Endothelial cell (in vitro differentiated cells): Measurements from ENCODE around the gene LCN10. TPM values are rescaled to one million over a fixed set of nuclear protein-coding genes. Genes with fewer than 3 reads are reported as not detected.

ENCODE experiments used
- DNase-seq: peaks from one replicate; pipeline ENCODE4 v3.0.0; 2021; ENCODE audit warnings: low spot score
- H3K27ac Mint-ChIP-seq: one replicate; pipeline ENCODE4 v1.8.0; 2021; ENCODE audit warnings: mixed read lengths, inconsistent platforms; ENCODE audit not compliant: unreplicated experiment
- H3K27me3 Mint-ChIP-seq: one replicate; pipeline ENCODE4 v1.8.0; 2021; ENCODE audit warnings: mild to moderate bottlenecking, moderate library complexity, mixed read lengths, inconsistent platforms; ENCODE audit not compliant: unreplicated experiment
- H3K36me3 Mint-ChIP-seq: one replicate; pipeline ENCODE4 v1.8.0; 2021; ENCODE audit warnings: mild to moderate bottlenecking, low read depth, mixed read lengths, inconsistent platforms; ENCODE audit not compliant: unreplicated experiment
- H3K4me1 Mint-ChIP-seq: one replicate; pipeline ENCODE4 v1.8.0; 2021; ENCODE audit warnings: mild to moderate bottlenecking, mixed read lengths, inconsistent platforms; ENCODE audit not compliant: unreplicated experiment
- H3K4me3 Mint-ChIP-seq: one replicate; pipeline ENCODE4 v1.8.0; 2021; ENCODE audit warnings: mild to moderate bottlenecking, mixed read lengths, inconsistent platforms; ENCODE audit not compliant: unreplicated experiment
- H3K9me3 Mint-ChIP-seq: one replicate; pipeline ENCODE4 v1.8.0; 2021; ENCODE audit warnings: mixed read lengths, inconsistent platforms; ENCODE audit not compliant: unreplicated experiment
- total RNA-seq: library from RNA; stranded (reverse); fragmentation: NEBNext Ultra II Directional; extraction: Animal tissue kit (Norgen Biotek cat#: 25700); gene quantifications from one replicate; pipeline ENCODE4 v1.2.1, GENCODE V29; 2021; ENCODE audit not compliant: unreplicated experiment
- TF ChIP-seq, protein P1 (sequence below): fragments of 200-600 bp; sonication (generic); IDR thresholded peaks from one replicate; pipeline ENCODE4 v1.5.0; 2021; ENCODE audit warnings: antibody characterized with exemption; ENCODE audit not compliant: unreplicated experiment

Gene LCN10
- total RNA-seq, 1 donor from 2014 or later = not detected

DNA sequence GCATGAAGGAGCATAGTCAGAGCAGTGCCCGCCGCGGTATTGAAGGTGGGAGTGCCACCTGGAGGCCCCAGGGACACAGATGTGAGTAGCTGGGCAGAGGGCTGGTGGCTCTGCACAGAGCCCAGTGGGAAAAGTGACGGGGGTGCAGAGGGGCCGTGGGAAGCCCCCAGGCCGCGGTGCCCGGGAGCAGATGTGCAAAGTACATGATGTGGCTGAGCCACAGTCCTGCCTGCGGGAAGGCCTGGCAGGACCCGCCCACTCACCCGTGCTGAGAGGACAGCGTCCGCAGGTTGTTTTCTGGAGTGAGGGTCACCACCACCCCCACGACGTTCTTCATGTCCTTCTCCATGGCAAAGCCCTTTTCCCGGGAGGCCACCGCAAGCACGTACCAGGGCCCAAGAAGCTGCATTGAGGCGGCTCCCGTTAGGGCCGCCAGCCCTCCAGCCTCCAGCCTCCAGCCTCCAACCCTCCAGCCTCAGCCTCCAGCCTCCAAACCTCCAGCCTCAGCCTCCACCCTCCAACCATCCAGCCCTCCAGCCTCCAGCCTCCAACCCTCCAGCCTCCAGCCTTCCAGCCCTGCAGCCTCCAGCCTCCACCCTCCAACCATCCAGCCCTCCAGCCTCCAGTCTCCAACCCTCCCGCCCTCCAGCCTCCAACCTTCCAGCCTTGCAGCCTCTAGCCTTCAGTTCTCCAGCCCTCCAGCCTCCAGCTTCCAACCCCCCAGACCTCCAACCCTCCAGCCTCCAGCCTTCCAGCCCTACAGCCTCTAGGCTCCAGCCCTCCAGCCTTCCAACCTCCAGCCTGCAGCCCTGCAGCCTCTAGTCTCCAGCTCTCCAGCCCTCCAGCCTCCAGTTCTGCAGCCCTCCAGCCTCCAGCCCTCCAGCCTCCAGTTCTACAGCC, 4.7 kb upstream of the LCN10 start:
- TF ChIP-seq, protein P1, sequence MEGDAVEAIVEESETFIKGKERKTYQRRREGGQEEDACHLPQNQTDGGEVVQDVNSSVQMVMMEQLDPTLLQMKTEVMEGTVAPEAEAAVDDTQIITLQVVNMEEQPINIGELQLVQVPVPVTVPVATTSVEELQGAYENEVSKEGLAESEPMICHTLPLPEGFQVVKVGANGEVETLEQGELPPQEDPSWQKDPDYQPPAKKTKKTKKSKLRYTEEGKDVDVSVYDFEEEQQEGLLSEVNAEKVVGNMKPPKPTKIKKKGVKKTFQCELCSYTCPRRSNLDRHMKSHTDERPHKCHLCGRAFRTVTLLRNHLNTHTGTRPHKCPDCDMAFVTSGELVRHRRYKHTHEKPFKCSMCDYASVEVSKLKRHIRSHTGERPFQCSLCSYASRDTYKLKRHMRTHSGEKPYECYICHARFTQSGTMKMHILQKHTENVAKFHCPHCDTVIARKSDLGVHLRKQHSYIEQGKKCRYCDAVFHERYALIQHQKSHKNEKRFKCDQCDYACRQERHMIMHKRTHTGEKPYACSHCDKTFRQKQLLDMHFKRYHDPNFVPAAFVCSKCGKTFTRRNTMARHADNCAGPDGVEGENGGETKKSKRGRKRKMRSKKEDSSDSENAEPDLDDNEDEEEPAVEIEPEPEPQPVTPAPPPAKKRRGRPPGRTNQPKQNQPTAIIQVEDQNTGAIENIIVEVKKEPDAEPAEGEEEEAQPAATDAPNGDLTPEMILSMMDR = no peak
- Mint-ChIP-seq H3K36me3 (peaks cover 2% of the 10 kb centered on the region), H3K27me3 (peaks cover 5% of the 10 kb centered on the region), H3K4me1 (no peaks in the 10 kb centered on the region), H3K27ac (no peak overlapping the region), H3K9me3 (peaks cover 3% of the 10 kb centered on the region), H3K4me3 (no peak overlapping the region)
- no peak for DNase-seq

DNA sequence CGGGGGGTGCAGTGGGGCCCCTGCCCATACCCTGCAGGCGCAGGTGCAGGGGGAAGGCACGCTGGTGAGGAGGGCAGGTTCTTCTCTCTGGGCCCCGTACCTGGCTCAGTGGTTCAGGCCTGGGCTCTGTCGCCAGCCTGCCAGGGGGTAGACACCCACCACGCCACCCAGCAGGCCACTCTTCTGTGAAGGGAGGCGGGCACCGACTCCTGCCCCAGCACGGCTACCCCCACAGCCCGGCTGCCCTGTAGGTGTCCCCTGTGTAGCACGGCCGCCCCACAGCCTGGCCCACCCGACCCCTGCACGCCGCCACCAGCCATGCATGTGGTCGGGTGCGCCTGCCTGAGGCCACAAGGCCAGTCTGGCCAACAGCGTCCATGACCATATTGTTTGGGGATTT, 3.9 kb upstream of the LCN10 start:
- H3K27me3 Mint-ChIP-seq = peaks cover 5% of the 10 kb centered on the region

DNA sequence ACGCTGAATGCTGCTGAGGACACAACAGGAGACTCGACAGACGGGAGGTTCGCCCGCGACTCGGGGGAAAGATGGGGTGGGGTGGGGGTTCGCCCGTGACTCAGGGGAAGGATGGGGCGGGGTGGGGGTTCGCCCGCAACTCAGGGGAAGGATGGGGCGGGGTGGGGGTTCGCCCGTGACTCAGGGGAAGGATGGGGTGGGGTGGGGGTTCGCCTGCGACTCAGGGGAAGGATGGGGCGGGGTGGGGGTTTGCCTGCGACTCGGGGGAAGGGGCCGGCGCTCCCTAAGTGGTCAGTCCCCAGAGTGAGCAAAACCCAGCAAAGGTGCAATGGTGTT, 3.4 kb upstream of the LCN10 start:
- no peak overlapping the region for H3K4me3 Mint-ChIP-seq
- no peak overlapping the region for H3K27ac Mint-ChIP-seq
- H3K9me3 Mint-ChIP-seq = no peaks in the 10 kb centered on the region
- H3K36me3 Mint-ChIP-seq = no peaks in the 10 kb centered on the region
- TF ChIP-seq, protein P1 = no peak
- no peak for DNase-seq
- H3K4me1 Mint-ChIP-seq = no peaks in the 10 kb centered on the region
- peaks cover 5% of the 10 kb centered on the region for H3K27me3 Mint-ChIP-seq

More for the DNA sequence above, 3.9 kb upstream of the LCN10 start:
- TF ChIP-seq, protein P1 = no peak
- Mint-ChIP-seq H3K4me3 (no peak overlapping the region), H3K36me3 (no peaks in the 10 kb centered on the region), H3K4me1 (no peaks in the 10 kb centered on the region), H3K27ac (no peak overlapping the region), H3K9me3 (no peaks in the 10 kb centered on the region)
- DNase-seq = no peak

DNA sequence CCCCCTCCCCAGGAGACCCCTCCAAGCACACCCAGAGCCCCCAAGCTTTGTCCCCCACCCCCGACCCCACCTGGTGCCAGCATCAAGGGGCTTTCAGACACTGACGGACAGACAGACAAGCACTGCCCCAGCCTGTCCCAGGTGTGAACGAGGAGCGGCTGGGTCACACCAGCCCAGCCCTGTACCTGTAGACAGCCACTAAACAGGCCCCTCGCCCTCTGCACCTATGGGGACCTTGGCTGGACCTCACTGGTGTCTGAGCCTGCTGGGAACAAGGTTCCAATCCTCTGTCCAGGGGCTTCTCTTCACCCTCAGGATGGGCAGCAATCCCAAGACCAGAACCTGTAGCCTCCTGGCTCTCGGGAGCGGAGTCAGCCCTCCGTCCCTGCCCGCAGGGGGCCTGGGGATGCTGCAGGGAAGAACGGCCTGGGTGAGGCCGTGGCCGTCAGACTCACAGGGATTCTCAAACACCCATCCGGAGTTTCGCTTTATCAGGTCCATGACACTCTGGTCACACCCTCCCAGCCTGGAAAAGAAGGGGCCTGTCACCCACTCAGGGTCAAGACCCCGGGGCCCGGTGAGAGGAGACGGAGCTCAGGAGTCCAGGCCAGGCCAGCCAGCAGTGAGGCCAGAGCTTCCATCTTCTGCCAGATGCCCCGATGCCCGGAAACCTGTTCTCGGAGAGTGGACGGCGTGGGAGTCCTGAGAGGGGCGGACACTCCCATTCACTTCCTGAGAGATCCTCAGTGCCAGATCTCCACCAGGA, 2.8 kb upstream of the LCN10 start:
- Mint-ChIP-seq H3K27ac (no peak overlapping the region), H3K27me3 (peaks cover 5% of the 10 kb centered on the region), H3K9me3 (no peaks in the 10 kb centered on the region), H3K36me3 (no peaks in the 10 kb centered on the region), H3K4me3 (no peak overlapping the region), H3K4me1 (no peaks in the 10 kb centered on the region)
- TF ChIP-seq, protein P1 = no peak
- no peak for DNase-seq

DNA sequence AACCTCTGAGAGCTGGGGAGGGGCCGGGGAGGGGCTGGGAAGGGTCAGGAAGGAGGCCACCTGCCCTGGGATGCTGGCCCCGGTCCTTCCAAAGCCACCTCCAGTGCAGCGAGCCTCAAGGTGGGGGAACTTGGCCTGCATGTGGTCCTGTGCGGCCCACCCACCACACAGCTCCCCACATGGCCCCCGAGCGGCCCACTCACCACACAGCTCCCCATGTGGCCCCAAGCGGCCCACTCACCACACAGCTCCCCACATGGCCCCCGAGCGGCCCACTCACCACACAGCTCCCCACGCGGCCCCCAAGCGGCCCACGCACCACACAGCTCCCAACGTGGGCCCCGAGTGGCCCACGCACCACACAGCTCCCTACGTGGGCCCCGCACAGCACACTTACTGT, 2.0 kb upstream of the LCN10 start:
- DNase-seq = no peak
- Mint-ChIP-seq H3K27me3 (peaks cover 4% of the 10 kb centered on the region), H3K27ac (no peak overlapping the region), H3K9me3 (no peaks in the 10 kb centered on the region), H3K4me1 (no peaks in the 10 kb centered on the region), H3K36me3 (no peaks in the 10 kb centered on the region), H3K4me3 (no peak overlapping the region)
- TF ChIP-seq, protein P1 = no peak
